GM19455 (cell line): ENCODE measurements around the gene CDK1.
"Not testable (repeated sequence)": the region's sequence is repeated elsewhere in the genome, so short reads cannot be mapped to it uniquely, and the experiment has no call there.

Source experiments
- ATAC-seq: cut with Tn5 transposase; IDR thresholded peaks from one replicate; pipeline ENCODE4 v1.9.1; 2021; ENCODE audit not compliant: unreplicated experiment

The CDK1 gene

DNA sequence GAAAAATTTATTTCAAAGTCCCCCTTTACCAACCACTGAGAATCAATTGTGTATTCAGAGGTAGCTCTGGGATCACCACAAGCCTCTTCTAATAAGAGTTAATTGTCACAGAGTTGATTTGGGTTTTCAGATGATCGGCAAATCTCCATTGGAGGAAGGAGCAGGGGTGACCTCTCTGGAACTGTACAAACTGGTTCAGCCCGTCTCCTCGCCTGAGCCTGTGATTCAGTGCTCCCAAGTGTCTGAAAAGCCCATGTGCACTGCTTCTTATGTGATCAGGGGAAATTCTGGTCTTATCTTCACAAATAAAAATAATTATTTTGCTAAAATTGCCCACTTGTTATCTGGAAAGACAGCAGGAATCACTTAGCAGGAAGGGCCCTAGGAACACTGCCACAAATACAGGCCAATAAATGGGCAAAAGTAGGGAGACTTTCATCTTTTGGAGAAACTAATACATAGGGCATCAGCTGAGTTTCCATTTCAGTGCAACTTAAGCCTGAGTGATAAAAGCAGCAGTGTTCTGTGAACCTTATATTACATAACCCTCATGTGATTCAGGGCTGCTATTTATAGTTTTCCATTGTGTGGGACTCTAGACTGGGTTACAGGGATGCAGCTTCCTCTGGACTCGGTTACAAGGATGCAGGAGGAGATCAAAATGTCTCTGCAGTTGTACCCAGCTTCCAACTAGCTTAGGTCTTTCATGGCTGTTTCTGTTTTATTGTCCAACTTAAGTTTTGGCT, 32.3 kb downstream of the CDK1 start:
- ATAC-seq = no peak

DNA sequence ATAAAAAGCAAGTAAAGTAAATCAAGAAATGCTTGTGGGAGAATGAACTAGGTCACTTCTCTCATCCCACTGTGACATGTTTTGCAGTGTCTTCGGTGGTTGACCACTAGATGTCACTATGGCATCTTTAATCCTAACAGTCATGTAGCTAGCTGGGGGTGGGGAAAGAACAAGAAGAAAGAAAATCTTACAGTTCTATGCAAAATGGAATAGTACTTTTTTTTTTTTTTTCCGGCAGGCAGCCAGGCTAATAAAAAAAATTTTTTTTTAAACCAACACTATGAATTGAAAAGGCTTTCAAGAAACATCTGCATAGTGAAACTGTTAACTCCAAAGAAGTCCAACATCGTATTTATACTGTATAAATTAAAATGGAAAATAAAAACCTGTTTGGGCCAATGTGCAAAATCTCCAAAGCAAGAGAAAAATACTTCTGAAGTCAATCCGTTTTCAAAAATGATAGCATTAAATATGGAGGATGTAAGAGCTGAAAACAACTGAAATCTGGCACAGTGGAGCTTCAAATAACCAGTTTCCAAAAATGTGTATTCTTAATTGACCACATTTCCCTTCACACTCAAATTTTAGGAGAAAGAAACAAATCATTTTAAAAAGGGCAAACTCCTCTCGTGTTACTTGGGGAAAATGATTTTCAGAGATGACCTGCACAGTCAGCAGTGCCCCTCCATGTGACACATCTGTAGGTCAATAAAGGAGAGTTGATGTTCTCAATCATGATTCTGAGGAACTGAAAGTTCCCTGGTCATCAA, 38.5 kb downstream of the CDK1 start:
- ATAC-seq = peak; percentile 70

DNA sequence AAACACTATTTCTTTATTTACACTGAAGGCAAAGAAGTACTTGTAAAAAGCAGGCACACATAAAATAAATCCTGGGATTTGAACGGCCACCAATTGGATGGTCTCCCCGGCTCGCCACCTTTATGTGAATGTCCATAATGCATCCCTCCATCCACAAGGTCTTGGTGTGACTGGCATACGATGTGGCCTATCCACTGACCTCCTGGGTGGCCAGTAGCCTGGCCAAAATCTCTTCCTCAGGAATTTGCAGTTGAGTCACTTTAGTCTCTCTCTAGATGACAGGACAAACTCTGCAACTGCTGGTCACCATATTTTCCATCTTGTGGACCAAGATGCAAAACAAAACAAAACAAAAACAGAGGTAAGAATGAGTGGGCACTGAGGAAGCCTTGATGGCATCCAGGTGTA, 39.1 kb downstream of the CDK1 start:
- no peak for ATAC-seq

DNA sequence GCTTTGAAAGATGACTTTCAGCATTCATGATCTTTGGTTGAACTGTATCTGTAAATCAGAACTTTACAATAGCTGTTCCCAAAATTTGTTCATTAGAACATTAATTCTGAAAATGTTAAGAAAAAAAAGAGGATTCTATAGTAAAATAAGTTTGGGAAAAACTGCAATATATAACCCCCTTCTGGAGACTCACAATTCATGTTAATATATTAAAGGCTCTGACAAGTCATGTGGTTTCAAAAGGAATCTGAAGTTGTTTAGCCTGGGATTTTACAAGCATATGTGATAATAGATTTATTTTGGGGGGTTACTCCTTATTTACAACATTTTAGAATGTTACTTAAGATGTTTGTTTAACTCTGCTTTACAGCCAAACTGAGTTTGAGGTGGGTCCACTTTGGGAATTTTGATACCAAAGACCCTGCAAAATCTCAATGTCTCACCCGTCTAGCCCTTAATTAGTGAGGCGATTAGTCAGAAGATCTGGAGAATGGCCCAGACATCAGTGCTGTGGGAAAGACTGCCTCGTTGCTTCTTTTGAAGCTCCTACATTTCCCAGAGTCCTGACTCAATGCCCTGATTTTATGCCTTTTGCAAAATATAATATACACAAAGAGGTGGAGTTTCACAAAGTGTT, 40.0 kb downstream of the CDK1 start:
- no peak for ATAC-seq

DNA sequence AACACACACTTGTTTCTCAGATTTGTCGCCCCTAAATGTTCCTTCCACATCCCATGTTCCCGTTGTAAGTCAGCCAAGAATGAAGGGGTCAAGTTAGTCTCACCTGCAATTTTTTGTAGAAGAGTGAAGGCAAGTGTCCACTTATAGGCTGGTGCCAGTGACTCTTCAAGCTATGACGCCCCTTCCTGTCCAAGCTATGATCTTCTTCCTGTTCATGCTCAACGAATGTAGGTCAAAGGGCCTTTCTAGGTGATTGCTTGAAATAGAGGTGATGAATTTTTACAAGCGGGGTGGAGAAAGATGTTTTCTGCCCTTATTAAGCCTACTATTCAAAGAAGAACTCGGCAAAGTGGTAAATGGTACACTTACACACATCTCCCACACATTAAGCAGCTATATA, 41.0 kb downstream of the CDK1 start:
- no peak for ATAC-seq

- peak; percentile 71 for ATAC-seq
Measured at GRCh38 chr10:60820093-60820754, 41.9 kb downstream of the CDK1 start.

DNA sequence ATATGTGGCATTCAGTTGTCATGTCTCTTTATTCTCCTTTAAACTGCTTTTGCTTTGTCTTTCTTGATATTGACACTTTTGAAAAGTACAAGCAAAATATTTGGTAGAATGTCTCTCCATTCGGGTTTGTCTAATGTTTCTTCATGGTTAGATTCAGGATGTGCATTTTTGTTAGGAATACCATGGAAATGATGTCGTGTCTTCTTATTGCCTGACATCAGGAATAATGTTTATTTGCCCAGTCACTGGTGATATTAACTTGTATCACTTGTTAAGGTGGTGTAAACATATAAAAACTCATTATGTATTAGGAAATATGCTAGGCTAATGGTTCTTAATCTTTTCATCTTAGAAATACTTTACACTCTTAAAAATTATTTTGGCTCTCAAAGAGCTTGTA, 43.4 kb downstream of the CDK1 start:
- ATAC-seq = no peak

GRCh38 chr10:60822809-60823208, 44.5 kb downstream of the CDK1 start:
- ATAC-seq = no peak

DNA sequence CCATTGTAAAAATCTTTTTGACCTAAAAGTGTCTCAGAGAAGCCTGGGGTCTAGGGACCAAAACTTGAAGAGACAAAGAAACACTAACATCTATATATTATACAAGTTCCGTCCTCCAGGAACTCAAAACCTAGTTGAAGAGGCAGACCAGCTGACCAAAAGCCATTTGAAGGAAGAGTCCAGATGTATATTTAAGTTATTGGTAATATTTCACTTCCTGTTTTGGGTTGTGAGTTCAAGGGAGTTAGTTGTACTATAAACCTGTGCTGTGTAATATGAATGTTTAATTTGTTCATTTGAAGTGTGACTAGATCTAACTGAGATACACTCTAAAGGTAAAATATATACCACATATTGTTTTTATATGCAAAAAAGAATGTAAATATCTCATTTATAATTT, 45.0 kb downstream of the CDK1 start:
- no peak for ATAC-seq

DNA sequence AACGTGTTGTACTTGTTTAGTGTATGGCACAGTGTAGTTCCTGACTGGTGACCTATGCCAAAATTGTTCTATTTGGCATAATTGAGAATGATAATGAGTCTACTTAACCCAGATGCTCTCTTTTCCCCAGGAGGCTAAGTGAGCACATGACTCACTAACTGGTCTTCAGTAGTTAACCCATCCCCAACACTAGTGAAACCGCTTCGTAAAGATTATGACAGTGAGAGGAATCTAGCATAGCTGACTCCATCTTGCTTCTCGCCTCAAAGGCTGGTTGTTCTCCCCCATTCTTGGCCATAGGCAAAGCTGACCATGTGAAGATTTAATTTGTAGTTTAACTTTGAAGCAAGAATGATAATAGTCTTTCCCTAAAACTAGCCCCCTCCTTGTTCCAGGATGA, 47.2 kb downstream of the CDK1 start:
- ATAC-seq = no peak

- ATAC-seq = no peak
Measured at GRCh38 chr10:60827791-60828488, 49.7 kb downstream of the CDK1 start.

DNA sequence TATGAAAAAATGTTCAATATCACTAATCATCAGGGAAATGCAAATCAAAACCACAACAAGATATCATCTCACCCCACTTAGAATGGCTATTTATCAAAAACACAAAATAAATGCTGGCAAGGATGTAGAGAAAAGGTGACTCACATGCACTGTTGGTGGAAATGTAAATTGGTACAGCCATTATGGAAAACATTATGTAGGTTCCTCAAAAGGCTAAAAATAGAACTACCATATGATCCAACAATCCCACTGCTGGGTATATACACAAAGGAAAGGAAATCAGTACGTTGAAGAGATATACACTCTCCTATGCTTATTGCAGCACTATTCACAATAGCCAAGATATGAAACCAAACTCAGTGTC, 50.2 kb downstream of the CDK1 start:
- no peak for ATAC-seq

GRCh38 chr10:60832136-60832535, 53.9 kb downstream of the CDK1 start:
- ATAC-seq = not testable (repeated sequence)

DNA sequence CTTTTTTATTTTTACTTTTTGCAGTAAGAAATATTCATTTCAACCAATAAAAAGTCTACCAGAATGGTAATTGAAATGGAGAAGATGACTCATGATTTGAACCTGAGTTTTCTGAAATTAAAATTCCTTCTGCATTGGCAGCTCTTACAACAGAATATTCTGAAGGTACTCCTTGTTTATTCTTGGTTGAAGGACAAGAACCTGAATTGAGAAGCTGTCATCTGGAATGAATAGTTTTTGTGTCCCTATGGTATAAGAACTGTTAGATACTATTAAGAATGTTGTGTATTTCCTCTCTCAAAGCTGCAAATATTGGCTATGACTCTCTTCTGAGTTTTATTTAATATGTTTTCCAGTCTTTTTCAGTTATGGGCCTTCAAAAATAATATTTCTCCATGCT, 56.1 kb downstream of the CDK1 start:
- no peak for ATAC-seq

DNA sequence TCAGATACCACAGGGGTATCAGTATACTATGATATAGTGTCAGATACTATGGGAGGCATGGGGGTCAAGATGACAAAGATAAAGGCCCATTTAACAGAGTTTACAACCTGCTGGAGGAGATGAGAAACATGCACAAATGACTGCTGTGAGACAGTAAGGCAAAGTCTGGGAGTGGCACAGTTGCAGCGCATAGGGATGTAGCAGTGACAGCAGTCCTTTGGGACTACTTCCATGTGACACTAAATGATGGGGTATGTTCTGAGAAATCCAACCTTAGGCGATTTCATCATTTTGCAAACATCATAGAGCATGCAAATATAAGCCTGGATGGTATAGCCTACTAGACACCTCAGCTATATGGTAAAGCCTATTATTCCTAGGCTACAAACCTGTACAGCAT, 56.8 kb downstream of the CDK1 start:
- no peak for ATAC-seq

DNA sequence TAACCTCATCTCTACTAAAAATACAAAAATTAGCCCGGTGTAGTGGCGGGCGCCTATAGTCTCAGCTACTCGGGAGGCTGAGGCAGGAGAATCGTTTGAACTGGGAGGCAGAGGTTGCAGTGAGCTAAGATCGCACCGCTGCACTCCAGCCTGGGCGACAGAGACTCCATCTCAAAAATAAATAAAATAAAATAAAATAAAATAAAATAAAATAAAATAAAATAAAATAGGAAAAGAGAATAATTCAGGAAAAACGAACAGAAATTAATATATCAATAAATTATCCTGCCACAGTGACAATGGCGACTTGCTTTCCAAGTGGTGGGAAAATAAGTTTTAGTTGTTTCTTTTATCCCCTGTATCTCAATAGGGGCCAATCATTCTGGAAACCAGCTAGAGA, 62.9 kb downstream of the CDK1 start:
- ATAC-seq = not testable (repeated sequence)

GRCh38 chr10:60842694-60843093, 64.4 kb downstream of the CDK1 start:
- ATAC-seq = no peak
